ENCODE data around the gene CD79B.

GRCh38 chr17:63940584-63940983 is 8.5 kb upstream of the CD79B start:
- TF ChIP-seq GATA2 (IDR thresholded peaks at IDR 0.05; ENCODE audit: low read depth, low read length) (no peak), GATA3 (IDR thresholded peaks at IDR 0.05; ENCODE audit: low read depth, low read length) (no peak)

Measured in SH-SY5Y (cell line).